Measurements from ENCODE around the gene FAM163B.

Gene FAM163B

DNA sequence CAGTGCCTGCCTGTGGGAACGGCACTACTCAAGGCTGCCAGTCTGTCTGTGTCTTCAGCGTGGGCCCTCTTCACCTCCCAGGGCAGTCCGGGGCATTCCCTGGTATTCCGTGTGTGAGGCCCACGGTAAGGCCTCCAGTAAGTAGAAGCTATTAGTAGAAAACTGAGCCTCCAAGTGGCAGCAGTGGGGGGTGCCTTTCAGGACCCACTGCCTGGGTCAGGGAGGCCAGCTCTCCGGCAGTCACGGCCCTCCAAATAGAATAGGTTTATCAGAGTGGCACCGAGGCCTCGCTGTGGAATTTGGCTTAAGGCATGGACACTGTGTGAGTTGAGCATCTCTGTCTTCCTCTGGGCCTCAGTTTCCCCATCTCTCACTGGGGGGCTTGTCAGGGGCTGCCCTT lies 51.6 kb downstream of the FAM163B start:
- no peaks in the 10 kb centered on the region for H3K36me3 ChIP-seq (ENCODE audit: insufficient read depth, low read length)
- no peaks in the 10 kb centered on the region for H3K9me3 ChIP-seq (ENCODE audit: low read depth, low read length)
- TF ChIP-seq FOXP2 (optimal IDR thresholded peaks at IDR 0.05; ENCODE audit: control extremely low read depth, extremely low read length, insufficient read depth), result no peak
- TF ChIP-seq EZH2 (IDR thresholded peaks at IDR 0.05), result no peak
- TF ChIP-seq POLR2AphosphoS5 (IDR thresholded peaks at IDR 0.05; ENCODE audit: borderline replicate concordance, low read depth, low read length), result no peak
- H3K9ac ChIP-seq (ENCODE audit: insufficient read length), result no peak overlapping the region
- H3K4me3 ChIP-seq, result no peak overlapping the region
- H3K27ac ChIP-seq, result no peak overlapping the region
- DNase-seq (ENCODE audit: low read depth, low spot score), result no peak

DNA sequence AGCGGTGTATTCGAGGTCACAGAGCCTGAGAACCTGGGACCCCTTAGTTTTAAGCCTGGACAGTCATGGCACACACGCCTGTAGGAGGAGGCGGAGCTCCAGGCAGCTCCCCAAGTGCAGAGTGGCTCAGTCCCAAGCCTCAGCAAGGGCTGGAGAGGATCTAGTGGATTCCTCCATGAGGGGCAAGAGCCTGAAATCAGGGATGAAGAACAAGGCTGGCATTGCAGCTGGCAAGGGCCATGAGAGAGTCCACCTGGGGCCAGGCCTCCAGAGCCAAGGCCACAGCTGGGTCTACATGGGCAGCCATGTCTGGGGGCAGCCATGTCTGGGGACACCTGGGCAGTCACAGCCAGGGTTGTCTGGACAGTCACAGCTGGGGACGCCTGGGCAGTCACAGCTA lies 52.8 kb downstream of the FAM163B start:
- DNase-seq (ENCODE audit: low read depth, low spot score), result no peak

DNA sequence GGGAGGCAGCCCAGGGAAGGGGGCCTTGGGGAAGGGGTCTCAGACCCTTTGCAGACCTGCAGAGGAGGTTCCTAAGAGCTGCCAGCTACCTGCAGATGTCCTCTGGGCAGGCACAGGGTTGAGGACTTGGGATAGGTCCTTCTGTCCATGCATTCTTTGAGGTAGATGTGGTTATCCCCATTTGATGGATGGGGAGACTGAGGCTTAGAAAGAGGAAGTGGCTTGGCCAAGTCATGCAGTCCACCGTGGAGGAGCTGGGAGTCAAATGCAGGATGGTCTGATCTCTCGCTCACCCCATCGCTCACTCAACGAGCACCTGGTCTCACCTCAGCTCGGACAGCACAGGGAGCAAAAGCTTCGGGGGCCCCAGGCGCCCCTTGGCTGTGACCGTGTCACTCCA lies 54.5 kb downstream of the FAM163B start:
- H3K9ac ChIP-seq (ENCODE audit: insufficient read length), result no peak overlapping the region
- DNase-seq (ENCODE audit: low read depth, low spot score), result no peak

More for the DNA sequence above, 52.8 kb downstream of the FAM163B start:
- no peak for TF ChIP-seq FOXP2 (optimal IDR thresholded peaks at IDR 0.05; ENCODE audit: control extremely low read depth, extremely low read length, insufficient read depth)
- no peak for TF ChIP-seq EZH2 (IDR thresholded peaks at IDR 0.05)
- no peak for TF ChIP-seq POLR2AphosphoS5 (IDR thresholded peaks at IDR 0.05; ENCODE audit: borderline replicate concordance, low read depth, low read length)
- H3K36me3 ChIP-seq (ENCODE audit: insufficient read depth, low read length), result no peaks in the 10 kb centered on the region
- H3K27ac ChIP-seq, result 0 out of 2 replicates have a peak overlapping the region, but pooled peaks have one; percentile 9
- no peak overlapping the region for H3K9ac ChIP-seq (ENCODE audit: insufficient read length)
- no peak overlapping the region for H3K4me3 ChIP-seq
- no peaks in the 10 kb centered on the region for H3K9me3 ChIP-seq (ENCODE audit: low read depth, low read length)

DNA sequence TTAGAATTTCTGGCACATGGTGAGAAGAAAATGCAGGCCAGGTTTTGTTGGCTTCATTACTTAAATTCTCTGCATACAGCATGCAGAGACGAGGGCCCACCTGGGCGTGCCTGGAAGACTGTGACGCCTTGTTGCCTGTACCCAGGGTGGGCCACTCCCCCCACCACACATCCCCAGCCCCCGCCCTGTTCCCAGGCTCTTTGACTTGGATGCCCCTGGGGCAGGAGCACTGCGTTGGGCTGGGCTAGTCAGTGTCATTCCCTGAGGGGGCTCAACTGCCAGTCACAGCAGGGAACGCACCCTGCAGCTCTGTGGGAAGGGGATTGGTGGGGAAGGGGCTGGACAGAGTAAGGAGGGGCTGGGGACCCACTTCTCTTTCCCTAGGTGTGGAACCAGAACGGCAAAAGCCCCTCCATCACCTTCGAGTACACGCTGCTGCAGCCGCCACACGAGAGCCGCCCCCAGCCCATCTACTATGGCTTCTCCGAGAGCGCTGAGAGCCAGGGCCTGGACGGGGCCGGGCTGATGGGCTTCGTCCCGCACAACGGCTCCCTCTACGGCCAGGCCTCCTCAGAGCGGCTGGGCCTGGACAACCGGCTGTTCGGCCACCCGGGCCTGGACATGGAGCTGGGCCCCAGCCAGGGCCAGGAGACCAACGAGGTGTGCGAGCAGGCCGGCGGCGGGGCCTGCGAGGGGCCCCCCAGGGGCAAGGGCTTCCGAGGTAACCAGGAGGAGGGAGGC lies 55.0 kb downstream of the FAM163B start:
- H3K4me3 ChIP-seq, result no peak overlapping the region
- no peaks in the 10 kb centered on the region for H3K36me3 ChIP-seq (ENCODE audit: insufficient read depth, low read length)
- no peaks in the 10 kb centered on the region for H3K9me3 ChIP-seq (ENCODE audit: low read depth, low read length)
- no peak overlapping the region for H3K27ac ChIP-seq
- no peak overlapping the region for H3K9ac ChIP-seq (ENCODE audit: insufficient read length)
- no peak for DNase-seq (ENCODE audit: low read depth, low spot score)
- TF ChIP-seq POLR2AphosphoS5 (IDR thresholded peaks at IDR 0.05; ENCODE audit: borderline replicate concordance, low read depth, low read length) (no peak), EZH2 (IDR thresholded peaks at IDR 0.05) (no peak), FOXP2 (optimal IDR thresholded peaks at IDR 0.05; ENCODE audit: control extremely low read depth, extremely low read length, insufficient read depth) (no peak)

More for the DNA sequence above, 54.5 kb downstream of the FAM163B start:
- Histone ChIP-seq H3K9me3 (ENCODE audit: low read depth, low read length) (no peaks in the 10 kb centered on the region), H3K36me3 (ENCODE audit: insufficient read depth, low read length) (no peaks in the 10 kb centered on the region), H3K27ac (no peak overlapping the region), H3K4me3 (no peak overlapping the region)
- no peak for TF ChIP-seq FOXP2 (optimal IDR thresholded peaks at IDR 0.05; ENCODE audit: control extremely low read depth, extremely low read length, insufficient read depth)

DNA sequence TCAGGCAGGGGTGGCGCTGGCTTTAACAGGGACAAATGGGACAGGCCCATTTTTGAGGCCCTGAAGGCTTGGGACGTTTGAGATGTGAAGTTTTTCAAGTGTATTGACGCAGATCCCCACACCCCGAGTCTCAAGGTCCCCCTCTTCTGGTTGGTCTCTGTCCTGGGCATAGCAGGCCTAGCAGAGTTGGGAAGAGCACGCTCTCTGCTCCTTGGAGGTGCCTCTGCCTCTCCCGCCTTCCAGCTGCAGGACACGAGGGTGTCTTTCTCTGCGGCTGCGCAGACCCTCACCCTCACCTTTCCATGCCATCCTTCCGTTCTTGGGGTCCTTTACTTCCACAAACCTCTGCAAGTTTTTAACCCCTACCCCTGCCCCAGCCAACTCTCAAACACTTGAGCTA lies 56.1 kb downstream of the FAM163B start:
- DNase-seq (ENCODE audit: low read depth, low spot score), result no peak
- TF ChIP-seq POLR2AphosphoS5 (IDR thresholded peaks at IDR 0.05; ENCODE audit: borderline replicate concordance, low read depth, low read length) (no peak), EZH2 (IDR thresholded peaks at IDR 0.05) (no peak), FOXP2 (optimal IDR thresholded peaks at IDR 0.05; ENCODE audit: control extremely low read depth, extremely low read length, insufficient read depth) (no peak)
- no peak overlapping the region for H3K27ac ChIP-seq
- H3K36me3 ChIP-seq (ENCODE audit: insufficient read depth, low read length), result no peaks in the 10 kb centered on the region
- H3K9ac ChIP-seq (ENCODE audit: insufficient read length), result no peak overlapping the region
- H3K4me3 ChIP-seq, result no peak overlapping the region
- H3K9me3 ChIP-seq (ENCODE audit: low read depth, low read length), result no peaks in the 10 kb centered on the region

DNA sequence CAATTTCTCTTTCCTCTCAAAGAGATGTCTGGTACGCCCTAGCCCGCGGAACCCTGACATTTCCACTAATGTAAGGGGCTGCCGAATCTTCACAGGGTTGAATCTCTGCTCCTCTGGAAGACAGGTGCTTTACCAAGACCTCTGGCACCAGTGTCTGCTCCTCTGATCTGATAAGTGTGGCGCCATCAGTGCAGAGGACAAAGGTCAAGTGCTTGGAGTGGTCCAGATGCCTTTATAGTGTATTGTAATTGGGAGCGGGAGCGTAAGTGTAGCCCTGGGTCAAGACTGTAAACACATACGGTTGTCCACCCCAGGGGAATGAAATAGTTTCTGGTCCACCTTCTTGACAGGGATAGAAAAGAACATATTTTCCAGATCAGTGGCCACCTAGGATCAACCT lies 57.0 kb downstream of the FAM163B start:
- DNase-seq (ENCODE audit: low read depth, low spot score), result no peak

DNA sequence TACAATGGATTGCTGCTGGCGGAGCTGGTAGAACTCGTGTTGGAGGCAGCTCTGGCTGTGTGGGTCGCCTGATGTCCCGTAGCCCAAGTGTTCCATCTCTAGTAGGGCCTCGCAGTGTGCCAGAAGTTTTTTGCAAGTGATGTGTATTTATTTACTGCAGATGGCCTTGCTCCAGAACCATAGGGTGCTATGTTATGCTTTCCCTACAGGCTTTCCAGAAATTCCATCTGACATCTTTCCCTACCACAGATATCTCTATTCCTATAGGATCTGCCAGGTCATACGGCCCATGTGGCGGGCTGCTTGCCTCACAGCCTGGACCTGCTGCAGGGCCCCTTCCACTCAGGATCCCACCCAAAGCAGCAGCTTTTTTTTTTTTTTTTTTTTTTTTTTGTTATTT lies 57.7 kb downstream of the FAM163B start:
- no peak for DNase-seq (ENCODE audit: low read depth, low spot score)
- Histone ChIP-seq H3K4me3 (no peak overlapping the region), H3K27ac (no peak overlapping the region), H3K9ac (ENCODE audit: insufficient read length) (no peak overlapping the region), H3K36me3 (ENCODE audit: insufficient read depth, low read length) (no peaks in the 10 kb centered on the region), H3K9me3 (ENCODE audit: low read depth, low read length) (no peaks in the 10 kb centered on the region)
- TF ChIP-seq POLR2AphosphoS5 (IDR thresholded peaks at IDR 0.05; ENCODE audit: borderline replicate concordance, low read depth, low read length), result no peak
- no peak for TF ChIP-seq EZH2 (IDR thresholded peaks at IDR 0.05)
- no peak for TF ChIP-seq FOXP2 (optimal IDR thresholded peaks at IDR 0.05; ENCODE audit: control extremely low read depth, extremely low read length, insufficient read depth)

More for the DNA sequence above, 57.0 kb downstream of the FAM163B start:
- H3K4me3 ChIP-seq, result no peak overlapping the region
- H3K9me3 ChIP-seq (ENCODE audit: low read depth, low read length), result no peaks in the 10 kb centered on the region
- H3K9ac ChIP-seq (ENCODE audit: insufficient read length), result no peak overlapping the region
- TF ChIP-seq POLR2AphosphoS5 (IDR thresholded peaks at IDR 0.05; ENCODE audit: borderline replicate concordance, low read depth, low read length), result no peak
- no peak for TF ChIP-seq EZH2 (IDR thresholded peaks at IDR 0.05)
- no peak for TF ChIP-seq FOXP2 (optimal IDR thresholded peaks at IDR 0.05; ENCODE audit: control extremely low read depth, extremely low read length, insufficient read depth)
- no peaks in the 10 kb centered on the region for H3K36me3 ChIP-seq (ENCODE audit: insufficient read depth, low read length)
- no peak overlapping the region for H3K27ac ChIP-seq

DNA sequence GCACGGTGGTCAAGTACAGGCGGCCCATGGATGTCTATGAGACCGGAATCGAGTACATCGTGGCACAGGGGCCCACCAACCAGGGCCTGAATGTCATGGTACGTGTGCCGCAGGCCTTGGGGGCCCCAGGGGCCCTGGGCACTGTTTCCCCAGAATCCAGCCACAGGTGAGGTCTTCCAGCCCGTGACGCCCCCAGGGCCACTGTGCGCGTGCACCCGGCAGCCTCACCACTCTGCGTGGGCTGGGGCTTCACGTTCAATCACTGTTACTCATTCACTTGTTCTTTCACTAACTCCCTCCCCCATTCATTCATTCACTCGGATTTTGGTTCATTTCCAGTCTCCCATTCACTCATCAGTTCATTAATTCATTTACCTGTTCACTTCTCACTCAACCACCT lies 62.1 kb downstream of the FAM163B start:
- H3K9me3 ChIP-seq (ENCODE audit: low read depth, low read length), result no peaks in the 10 kb centered on the region
- no peak overlapping the region for H3K4me3 ChIP-seq
- no peak for TF ChIP-seq POLR2AphosphoS5 (IDR thresholded peaks at IDR 0.05; ENCODE audit: borderline replicate concordance, low read depth, low read length)
- no peak overlapping the region for H3K9ac ChIP-seq (ENCODE audit: insufficient read length)
- no peak overlapping the region for H3K27ac ChIP-seq
- no peaks in the 10 kb centered on the region for H3K36me3 ChIP-seq (ENCODE audit: insufficient read depth, low read length)
- DNase-seq (ENCODE audit: low read depth, low spot score), result no peak

DNA sequence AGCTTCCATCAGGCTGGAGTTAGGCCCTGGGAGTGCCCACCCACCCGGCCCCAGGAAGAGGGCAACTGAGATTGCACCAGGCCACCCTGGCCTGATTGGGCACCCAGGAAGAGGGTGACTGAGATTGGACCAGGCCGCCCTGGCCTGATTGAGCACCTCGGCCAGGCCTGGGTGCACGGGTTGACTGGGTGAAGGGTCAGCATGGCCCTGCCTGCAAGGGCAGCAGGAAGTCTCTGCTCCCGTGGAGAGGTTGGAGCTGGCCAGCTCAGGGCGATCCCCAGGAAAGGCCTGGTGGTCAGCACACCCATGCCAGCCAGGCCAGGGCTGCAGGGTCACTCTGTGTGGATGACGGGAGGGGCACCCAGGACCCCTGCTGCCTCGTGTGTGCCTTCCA lies 62.9 kb downstream of the FAM163B start:
- no peak overlapping the region for H3K9ac ChIP-seq (ENCODE audit: insufficient read length)
- TF ChIP-seq EZH2 (IDR thresholded peaks at IDR 0.05), result no peak
- TF ChIP-seq POLR2AphosphoS5 (IDR thresholded peaks at IDR 0.05; ENCODE audit: borderline replicate concordance, low read depth, low read length), result no peak
- TF ChIP-seq FOXP2 (optimal IDR thresholded peaks at IDR 0.05; ENCODE audit: control extremely low read depth, extremely low read length, insufficient read depth), result no peak
- no peaks in the 10 kb centered on the region for H3K36me3 ChIP-seq (ENCODE audit: insufficient read depth, low read length)
- no peak for DNase-seq (ENCODE audit: low read depth, low spot score)
- H3K4me3 ChIP-seq, result no peak overlapping the region
- H3K27ac ChIP-seq, result no peak overlapping the region
- H3K9me3 ChIP-seq (ENCODE audit: low read depth, low read length), result no peaks in the 10 kb centered on the region

All from SK-N-MC (cell line).